Neural cell (in vitro differentiated cells): Measurements from ENCODE around the gene VWA8. TPM values are rescaled to one million over a fixed set of nuclear protein-coding genes. Genes with fewer than 3 reads are reported as not detected.
"Not testable (repeated sequence)": the region's sequence is repeated elsewhere in the genome, so short reads cannot be mapped to it uniquely, and the experiment has no call there.

ENCODE experiments used
- H2AFZ ChIP-seq: fragments of 200-600, 300-800 bp; sonication (generic), shearing (Covaris generic); 2 replicates; pipeline ENCODE4 v1.6.0; 2014; ENCODE audit warnings: low read depth, mild to moderate bottlenecking, antibody characterized with exemption, low read length, moderate library complexity
- H3F3A ChIP-seq: fragments of 200-600 bp; shearing (Covaris generic); 2 replicates; pipeline ENCODE4 v1.6.1; 2016; ENCODE audit warnings: mild to moderate bottlenecking, moderate library complexity, mixed read lengths, antibody characterized with exemption, low read length; ENCODE audit not compliant: insufficient read depth, poor library complexity, severe bottlenecking
- H3K27ac ChIP-seq: fragments of 200-600, 300-800 bp; sonication (generic), shearing (Covaris generic); 2 replicates; pipeline ENCODE4 v1.5.1; 2014; ENCODE audit warnings: mild to moderate bottlenecking, low read length, moderate library complexity
- H3K27me3 ChIP-seq: fragments of 300-800, 200-600 bp; sonication (generic), shearing (Covaris generic); 2 replicates; pipeline ENCODE4 v1.6.0; 2014; ENCODE audit warnings: mild to moderate bottlenecking, low read depth, low read length, moderate library complexity; ENCODE audit not compliant: insufficient read depth
- H3K36me3 ChIP-seq: fragments of 300-800, 200-600 bp; sonication (generic), shearing (Covaris generic); 2 replicates; pipeline ENCODE4 v1.5.1; 2014; ENCODE audit warnings: mild to moderate bottlenecking, antibody characterized with exemption, low read length, moderate library complexity; ENCODE audit not compliant: insufficient read depth
- H3K4me2 ChIP-seq: fragments of 300-800, 200-600 bp; sonication (generic), shearing (Covaris generic); 2 replicates; pipeline ENCODE4 v1.6.0; 2014; ENCODE audit warnings: mild to moderate bottlenecking, low read length
- H3K4me3 ChIP-seq: fragments of 300-800, 200-600 bp; sonication (generic), shearing (Covaris generic); 2 replicates; pipeline ENCODE4 v1.5.1; 2014; ENCODE audit warnings: mild to moderate bottlenecking, low read length, moderate library complexity
- H3K79me2 ChIP-seq: fragments of 200-600 bp; shearing (Covaris generic); replicated peaks from 2 replicates; pipeline ENCODE4 v1.6.0; 2014; ENCODE audit warnings: mild to moderate bottlenecking, low read length, moderate library complexity; ENCODE audit not compliant: insufficient read depth
- H3K9ac ChIP-seq: fragments of 300-800, 200-600 bp; sonication (generic), shearing (Covaris generic); 2 replicates; pipeline ENCODE4 v1.6.1; 2016; ENCODE audit warnings: mild to moderate bottlenecking, low read length, mixed read lengths
- H3K9me2 ChIP-seq: fragments of 200-600 bp; shearing (Covaris generic); 2 replicates; pipeline ENCODE4 v1.6.1; 2016; ENCODE audit warnings: mild to moderate bottlenecking, low read length, mixed read lengths; ENCODE audit not compliant: insufficient read depth
- H3K9me3 ChIP-seq: fragments of 200-600, 300-800 bp; sonication (generic), shearing (Covaris generic); 2 replicates; pipeline ENCODE4 v1.6.1; 2016; ENCODE audit warnings: mild to moderate bottlenecking, mixed run types, low read length, moderate library complexity, mixed read lengths
- H4K20me1 ChIP-seq: fragments of 200-600 bp; shearing (Covaris generic); 2 replicates; pipeline ENCODE4 v1.6.1; 2016; ENCODE audit warnings: mild to moderate bottlenecking, mixed run types; ENCODE audit not compliant: insufficient read depth
- EP300 ChIP-seq: fragments of 450-650 bp; conservative IDR thresholded peaks from 2 replicates; pipeline ENCODE4 v1.6.1; 2014; ENCODE audit warnings: antibody characterized with exemption, mild to moderate bottlenecking, moderate library complexity; ENCODE audit not compliant: poor library complexity, severe bottlenecking
- EZH2 ChIP-seq: fragments of 200-600, 300-800 bp; shearing (Covaris generic), sonication (generic); IDR thresholded peaks from 2 replicates; pipeline ENCODE4 v1.6.1; 2014; ENCODE audit warnings: antibody characterized with exemption, low read length, borderline replicate concordance, mild to moderate bottlenecking; ENCODE audit not compliant: insufficient read depth, poor library complexity, severe bottlenecking
- MXI1 ChIP-seq: fragments of 450-650 bp; conservative IDR thresholded peaks from 2 replicates; pipeline ENCODE4 v1.6.1; 2014; ENCODE audit warnings: antibody characterized with exemption, mild to moderate bottlenecking; ENCODE audit not compliant: poor library complexity, severe bottlenecking
- POLR2AphosphoS5 ChIP-seq: IDR thresholded peaks from 2 replicates; pipeline ENCODE4 v1.6.1; 2012
- RAD21 ChIP-seq: fragments of 450-650 bp; conservative IDR thresholded peaks from 2 replicates; pipeline ENCODE4 v1.6.1; 2014; ENCODE audit warnings: antibody characterized with exemption, mild to moderate bottlenecking, moderate library complexity
- SMC3 ChIP-seq: fragments of 450-650 bp; conservative IDR thresholded peaks from 2 replicates; pipeline ENCODE4 v1.6.1; 2014; ENCODE audit warnings: antibody characterized with exemption, mild to moderate bottlenecking, moderate library complexity; ENCODE audit not compliant: poor library complexity
- TAF1 ChIP-seq: IDR thresholded peaks from 2 replicates; pipeline ENCODE4 v1.6.1; 2012; ENCODE audit warnings: low read depth
- polyA plus RNA-seq: library from polyadenylated mRNA; depleted of rRNA; stranded (reverse); fragments of >200 nt; gene quantifications from 2 replicates; pipeline ENCODE4 v1.2.3, GENCODE V29; 2014
- TF ChIP-seq, protein P1 (sequence below): fragments of 450-650 bp; IDR thresholded peaks from 2 replicates; pipeline ENCODE4 v1.5.1; 2014; ENCODE audit warnings: antibody characterized with exemption, mild to moderate bottlenecking, moderate library complexity; ENCODE audit not compliant: poor library complexity, severe bottlenecking
- TF ChIP-seq, protein P2 (sequence below): IDR thresholded peaks from 2 replicates; pipeline ENCODE4 v1.6.1; 2012; ENCODE audit warnings: borderline replicate concordance

Gene VWA8
- polyA plus RNA-seq, 1 donor from 2014 or later = 3.6 TPM

- H3K79me2 ChIP-seq = no peaks in the 10 kb centered on the region
- no peaks in the 10 kb centered on the region for H3K27me3 ChIP-seq
- no peaks in the 10 kb centered on the region for H4K20me1 ChIP-seq
- H3K9me3 ChIP-seq = no peaks in the 10 kb centered on the region
- H3K4me3 ChIP-seq = no peak overlapping the region
- H3K9me2 ChIP-seq = no peaks in the 10 kb centered on the region
- no peak overlapping the region for H3K4me2 ChIP-seq
- H3K36me3 ChIP-seq = no peaks in the 10 kb centered on the region
- H3K9ac ChIP-seq = no peak overlapping the region
- no peaks in the 10 kb centered on the region for H3F3A ChIP-seq
- H3K27ac ChIP-seq = no peak overlapping the region
- H2AFZ ChIP-seq = no peak overlapping the region
- TF ChIP-seq, protein P1, sequence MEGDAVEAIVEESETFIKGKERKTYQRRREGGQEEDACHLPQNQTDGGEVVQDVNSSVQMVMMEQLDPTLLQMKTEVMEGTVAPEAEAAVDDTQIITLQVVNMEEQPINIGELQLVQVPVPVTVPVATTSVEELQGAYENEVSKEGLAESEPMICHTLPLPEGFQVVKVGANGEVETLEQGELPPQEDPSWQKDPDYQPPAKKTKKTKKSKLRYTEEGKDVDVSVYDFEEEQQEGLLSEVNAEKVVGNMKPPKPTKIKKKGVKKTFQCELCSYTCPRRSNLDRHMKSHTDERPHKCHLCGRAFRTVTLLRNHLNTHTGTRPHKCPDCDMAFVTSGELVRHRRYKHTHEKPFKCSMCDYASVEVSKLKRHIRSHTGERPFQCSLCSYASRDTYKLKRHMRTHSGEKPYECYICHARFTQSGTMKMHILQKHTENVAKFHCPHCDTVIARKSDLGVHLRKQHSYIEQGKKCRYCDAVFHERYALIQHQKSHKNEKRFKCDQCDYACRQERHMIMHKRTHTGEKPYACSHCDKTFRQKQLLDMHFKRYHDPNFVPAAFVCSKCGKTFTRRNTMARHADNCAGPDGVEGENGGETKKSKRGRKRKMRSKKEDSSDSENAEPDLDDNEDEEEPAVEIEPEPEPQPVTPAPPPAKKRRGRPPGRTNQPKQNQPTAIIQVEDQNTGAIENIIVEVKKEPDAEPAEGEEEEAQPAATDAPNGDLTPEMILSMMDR = no peak
- no peak for TF ChIP-seq EP300
These were observed 35.9 kb downstream of the VWA8 start for GRCh38 chr13:41925014-41925413.

GRCh38 chr13:41922894-41923293, 38.0 kb downstream of the VWA8 start:
- H4K20me1 ChIP-seq = not testable (repeated sequence)

DNA sequence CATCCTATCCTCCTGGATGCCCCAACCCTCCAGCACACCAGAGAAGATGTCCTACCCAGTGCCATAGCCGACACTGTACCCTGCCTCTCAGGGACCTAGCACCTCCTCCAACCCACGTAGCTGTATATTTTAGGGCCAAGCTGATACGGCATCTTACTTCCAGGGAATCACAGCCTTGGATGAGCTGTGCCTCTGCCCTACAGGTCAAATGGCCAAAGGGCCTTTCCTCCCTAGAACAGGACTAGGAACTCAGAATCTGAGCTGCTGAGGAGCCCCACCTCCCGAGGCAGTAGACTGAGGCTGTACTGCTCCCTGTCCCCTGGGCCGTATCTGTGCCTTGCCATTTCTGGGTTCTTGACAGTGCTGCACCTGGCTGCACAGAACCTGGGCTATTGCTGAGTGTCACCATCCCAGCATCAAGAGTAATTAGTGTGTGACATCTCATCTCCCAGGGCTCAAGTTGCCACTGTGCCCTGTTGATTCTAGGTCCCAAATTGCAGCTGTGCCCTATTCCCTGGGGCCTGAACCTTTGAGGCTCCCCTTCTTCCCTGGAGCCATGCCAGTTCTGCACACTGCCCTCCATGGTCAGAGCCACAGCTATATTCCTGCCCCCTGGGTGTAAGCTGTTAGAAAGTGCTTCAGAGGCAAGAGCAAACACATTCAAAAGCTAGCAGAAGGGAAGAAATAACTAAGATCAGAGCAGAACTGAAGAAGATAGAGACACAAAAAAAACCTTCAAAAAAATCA, 41.0 kb downstream of the VWA8 start:
- Histone ChIP-seq H3K4me2 (no peak overlapping the region), H3K79me2 (no peaks in the 10 kb centered on the region), H3K27ac (no peak overlapping the region), H3F3A (no peaks in the 10 kb centered on the region), H4K20me1 (no peaks in the 10 kb centered on the region), H2AFZ (no peak overlapping the region), H3K36me3 (no peaks in the 10 kb centered on the region), H3K9ac (no peak overlapping the region), H3K27me3 (no peaks in the 10 kb centered on the region), H3K9me2 (no peaks in the 10 kb centered on the region), H3K9me3 (no peaks in the 10 kb centered on the region), H3K4me3 (no peak overlapping the region)
- no peak for TF ChIP-seq RAD21
- TF ChIP-seq MXI1 = no peak
- TF ChIP-seq, protein P2, sequence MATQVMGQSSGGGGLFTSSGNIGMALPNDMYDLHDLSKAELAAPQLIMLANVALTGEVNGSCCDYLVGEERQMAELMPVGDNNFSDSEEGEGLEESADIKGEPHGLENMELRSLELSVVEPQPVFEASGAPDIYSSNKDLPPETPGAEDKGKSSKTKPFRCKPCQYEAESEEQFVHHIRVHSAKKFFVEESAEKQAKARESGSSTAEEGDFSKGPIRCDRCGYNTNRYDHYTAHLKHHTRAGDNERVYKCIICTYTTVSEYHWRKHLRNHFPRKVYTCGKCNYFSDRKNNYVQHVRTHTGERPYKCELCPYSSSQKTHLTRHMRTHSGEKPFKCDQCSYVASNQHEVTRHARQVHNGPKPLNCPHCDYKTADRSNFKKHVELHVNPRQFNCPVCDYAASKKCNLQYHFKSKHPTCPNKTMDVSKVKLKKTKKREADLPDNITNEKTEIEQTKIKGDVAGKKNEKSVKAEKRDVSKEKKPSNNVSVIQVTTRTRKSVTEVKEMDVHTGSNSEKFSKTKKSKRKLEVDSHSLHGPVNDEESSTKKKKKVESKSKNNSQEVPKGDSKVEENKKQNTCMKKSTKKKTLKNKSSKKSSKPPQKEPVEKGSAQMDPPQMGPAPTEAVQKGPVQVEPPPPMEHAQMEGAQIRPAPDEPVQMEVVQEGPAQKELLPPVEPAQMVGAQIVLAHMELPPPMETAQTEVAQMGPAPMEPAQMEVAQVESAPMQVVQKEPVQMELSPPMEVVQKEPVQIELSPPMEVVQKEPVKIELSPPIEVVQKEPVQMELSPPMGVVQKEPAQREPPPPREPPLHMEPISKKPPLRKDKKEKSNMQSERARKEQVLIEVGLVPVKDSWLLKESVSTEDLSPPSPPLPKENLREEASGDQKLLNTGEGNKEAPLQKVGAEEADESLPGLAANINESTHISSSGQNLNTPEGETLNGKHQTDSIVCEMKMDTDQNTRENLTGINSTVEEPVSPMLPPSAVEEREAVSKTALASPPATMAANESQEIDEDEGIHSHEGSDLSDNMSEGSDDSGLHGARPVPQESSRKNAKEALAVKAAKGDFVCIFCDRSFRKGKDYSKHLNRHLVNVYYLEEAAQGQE = no peak
- TF ChIP-seq, protein P1 = no peak
- TF ChIP-seq EP300 = no peak
- TF ChIP-seq EZH2 = no peak
- no peak for TF ChIP-seq SMC3
- TF ChIP-seq POLR2AphosphoS5 = no peak
- no peak for TF ChIP-seq TAF1

More at GRCh38 chr13:41922894-41923293, 38.0 kb downstream of the VWA8 start:
- H3K79me2 ChIP-seq, H3K4me3 ChIP-seq, H3K27ac ChIP-seq, H3K4me2 ChIP-seq, H2AFZ ChIP-seq, H3K27me3 ChIP-seq, H3K9ac ChIP-seq, H3K9me3 ChIP-seq, H3K9me2 ChIP-seq, H3K36me3 ChIP-seq, H3F3A ChIP-seq: not testable (repeated sequence)
